Neuronal stem cell (in vitro differentiated cells): ENCODE measurements around the gene STOX2.

Experiments
- DNase-seq: peaks from one replicate; pipeline ENCODE4 v3.0.0-alpha.2; 2013; ENCODE audit warnings: low spot score
- H2AFZ ChIP-seq: one replicate; pipeline ENCODE4 v1.6.1; 2013; ENCODE audit warnings: mild to moderate bottlenecking, low read length, inconsistent platforms
- H2AK5ac ChIP-seq: 2 replicates; pipeline ENCODE4 v1.6.1; 2013; ENCODE audit warnings: low read depth, mild to moderate bottlenecking, inconsistent platforms, low read length, moderate library complexity, mixed read lengths
- H2BK120ac ChIP-seq: 2 replicates; pipeline ENCODE4 v1.6.1; 2013; ENCODE audit warnings: low read depth, mild to moderate bottlenecking, inconsistent platforms, low read length, moderate library complexity, mixed read lengths
- H2BK12ac ChIP-seq: one replicate; pipeline ENCODE4 v1.6.1; 2013; ENCODE audit warnings: low read length, inconsistent platforms
- H2BK15ac ChIP-seq: 2 replicates; pipeline ENCODE4 v1.6.1; 2013; ENCODE audit warnings: mild to moderate bottlenecking, low read length, inconsistent platforms, mixed read lengths
- H2BK5ac ChIP-seq: one replicate; pipeline ENCODE4 v1.6.1; 2013; ENCODE audit warnings: inconsistent platforms, mild to moderate bottlenecking, low read length, moderate library complexity
- H3K14ac ChIP-seq: one replicate; pipeline ENCODE4 v1.6.1; 2013; ENCODE audit warnings: low read length, inconsistent platforms
- H3K18ac ChIP-seq: 2 replicates; pipeline ENCODE4 v1.6.1; 2013; ENCODE audit warnings: low read length, inconsistent platforms
- H3K23ac ChIP-seq: 2 replicates; pipeline ENCODE4 v1.6.1; 2013; ENCODE audit warnings: low read depth, mild to moderate bottlenecking, mixed read lengths, low read length, inconsistent platforms; ENCODE audit not compliant: poor library complexity
- H3K27ac ChIP-seq: replicated peaks from 3 replicates; pipeline ENCODE4 v1.5.1; 2013; ENCODE audit warnings: low read length, inconsistent platforms
- H3K27me3 ChIP-seq, 3 experiments: 2 replicates each; pipeline ENCODE4 v1.6.1; 2013; ENCODE audit warnings: low read length in 3 of 3, mild to moderate bottlenecking in 2 of 3, inconsistent platforms in 1 of 3, low read depth in 1 of 3, mixed read lengths in 1 of 3, moderate library complexity in 1 of 3; ENCODE audit not compliant: control insufficient read depth in 3 of 3, insufficient read depth in 3 of 3
- H3K36me3 ChIP-seq, 2 donors: replicated peaks in 1 of 2; 2 replicates each; pipeline ENCODE4 v1.6.1; 2013; ENCODE audit warnings: low read length in 2 of 2; ENCODE audit not compliant: control insufficient read depth in 2 of 2, insufficient read depth in 2 of 2
- H3K4ac ChIP-seq: 2 replicates; pipeline ENCODE4 v1.6.1; 2013; ENCODE audit warnings: inconsistent platforms, mild to moderate bottlenecking, low read length, moderate library complexity
- H3K4me1 ChIP-seq, 2 donors: 1 replicate in 1 of 2; 2 replicates in 1 of 2; pipeline ENCODE4 v1.6.1; 2013; ENCODE audit warnings: low read length in 2 of 2, low read depth in 1 of 2; ENCODE audit not compliant: control insufficient read depth in 2 of 2, insufficient read depth in 1 of 2
- H3K4me2 ChIP-seq: one replicate; pipeline ENCODE4 v1.6.1; 2013; ENCODE audit warnings: mild to moderate bottlenecking, low read length, inconsistent platforms; ENCODE audit not compliant: insufficient read depth, poor library complexity, severe bottlenecking
- H3K4me3 ChIP-seq, 2 donors: 2 replicates each; pipeline ENCODE4 v1.5.1; 2013; ENCODE audit warnings: low read length in 2 of 2, mild to moderate bottlenecking in 2 of 2, inconsistent platforms in 1 of 2, moderate library complexity in 1 of 2
- H3K79me1 ChIP-seq: one replicate; pipeline ENCODE4 v1.6.1; 2013; ENCODE audit warnings: low read depth, mild to moderate bottlenecking, inconsistent platforms, low read length, moderate library complexity
- H3K9ac ChIP-seq: one replicate; pipeline ENCODE4 v1.6.1; 2013; ENCODE audit warnings: mild to moderate bottlenecking, low read depth, low read length, inconsistent platforms; ENCODE audit not compliant: poor library complexity
- H3K9me3 ChIP-seq, 2 donors: replicated peaks in 1 of 2; 2 replicates each; pipeline versions ENCODE3 to v1.6.1; 2013; ENCODE audit warnings: low read length in 2 of 2, mild to moderate bottlenecking in 2 of 2, inconsistent platforms in 1 of 2, low read depth in 1 of 2, mixed read lengths in 1 of 2, moderate library complexity in 1 of 2; ENCODE audit not compliant: control insufficient read depth in 2 of 2, insufficient read depth in 1 of 2
- H4K8ac ChIP-seq: one replicate; pipeline ENCODE4 v1.6.1; 2013; ENCODE audit warnings: low read depth, mild to moderate bottlenecking, inconsistent platforms, low read length, moderate library complexity
- H4K91ac ChIP-seq: one replicate; pipeline ENCODE4 v1.6.1; 2013; ENCODE audit warnings: low read length, low read depth, mild to moderate bottlenecking, inconsistent platforms; ENCODE audit not compliant: poor library complexity
- WGBS, 2 donors: extraction: QIAGEN DNeasy Blood & Tissue Kit; methylation state at CpG; one replicate each; pipeline ENCODE4 v1.1.7; 2013; ENCODE audit warnings: missing lambda C conversion rate in 2 of 2, mixed read lengths in 1 of 2; ENCODE audit not compliant: insufficient read length in 2 of 2, insufficient replicate concordance in 1 of 2; ENCODE audit errors: extremely low coverage in 2 of 2; 5-methylcytosine and 5-hydroxymethylcytosine counted together

The STOX2 gene

GRCh38 chr4:184022679-184023383 lies 117.7 kb downstream of the STOX2 start:
- H2BK120ac ChIP-seq: no peak overlapping the region
- no peak overlapping the region for H2BK5ac ChIP-seq
- H3K9ac ChIP-seq: no peak overlapping the region
- H3K18ac ChIP-seq: no peak overlapping the region
- H3K4me1 ChIP-seq: peaks cover 0 to 3% of the 10 kb centered on the region in 2 donors
- no peak overlapping the region for H3K27ac ChIP-seq
- no peak overlapping the region for H3K14ac ChIP-seq
- no peaks in the 10 kb centered on the region for H3K27me3 ChIP-seq
- H2AFZ ChIP-seq: no peak overlapping the region
- no peak overlapping the region for H4K8ac ChIP-seq
- H4K91ac ChIP-seq: no peak overlapping the region
- no peak overlapping the region for H3K4me2 ChIP-seq
- no peak for DNase-seq
- no peak overlapping the region for H2BK15ac ChIP-seq
- H3K4ac ChIP-seq: no peak overlapping the region
- no peak overlapping the region for H2AK5ac ChIP-seq
- no peaks in the 10 kb centered on the region for H3K79me1 ChIP-seq
- H3K36me3 ChIP-seq: peaks cover under 1 to 23% of the 10 kb centered on the region in 2 donors
- H2BK12ac ChIP-seq: no peak overlapping the region
- H3K4me3 ChIP-seq: no peak overlapping the region
- H3K23ac ChIP-seq: no peak overlapping the region
- no peaks in the 10 kb centered on the region for H3K9me3 ChIP-seq
- WGBS, 2 donors: no CpG with 5 or more reads among the region's 9 CpGs

GRCh38 chr4:184024637-184025036 lies 119.5 kb downstream of the STOX2 start:
- Histone ChIP-seq H4K91ac (no peak overlapping the region), H3K27ac (no peak overlapping the region), H3K36me3 (peaks cover 0 to 6% of the 10 kb centered on the region in 2 donors), H2BK12ac (no peak overlapping the region), H3K4me1 (peaks cover 0 to 3% of the 10 kb centered on the region in 2 donors), H3K14ac (no peak overlapping the region), H2BK15ac (no peak overlapping the region), H2BK5ac (no peak overlapping the region), H4K8ac (no peak overlapping the region), H2BK120ac (no peak overlapping the region), H3K18ac (no peak overlapping the region), H3K27me3 (no peaks in the 10 kb centered on the region), H3K4me3 (no peak overlapping the region), H3K9me3 (no peaks in the 10 kb centered on the region), H3K9ac (no peak overlapping the region), H3K4ac (no peak overlapping the region), H3K4me2 (no peak overlapping the region), H2AK5ac (no peak overlapping the region), H3K23ac (no peak overlapping the region), H2AFZ (no peak overlapping the region), H3K79me1 (no peaks in the 10 kb centered on the region)
- WGBS, 2 donors: no CpG with 5 or more reads among the region's 4 CpGs
- DNase-seq: no peak

GRCh38 chr4:184028561-184029374 lies 123.7 kb downstream of the STOX2 start:
- DNase-seq: no peak
- Histone ChIP-seq H3K27me3 (no peaks in the 10 kb centered on the region), H3K4me1 (no peaks in the 10 kb centered on the region), H3K4ac (no peak overlapping the region), H2BK12ac (peak overlapping the region; percentile 43), H3K4me3 (no peak overlapping the region), H4K8ac (no peak overlapping the region), H3K27ac (no peak overlapping the region), H2AFZ (no peak overlapping the region), H3K18ac (peak overlapping the region; percentile 41), H4K91ac (no peak overlapping the region), H2AK5ac (no peak overlapping the region), H3K4me2 (no peak overlapping the region), H2BK5ac (no peak overlapping the region), H3K79me1 (no peaks in the 10 kb centered on the region), H2BK120ac (no peak overlapping the region), H3K9ac (peak overlapping the region; percentile 6), H2BK15ac (no peak overlapping the region), H3K9me3 (peaks cover 0 to 4% of the 10 kb centered on the region in 2 donors), H3K36me3 (no peaks in the 10 kb centered on the region), H3K14ac (no peak overlapping the region), H3K23ac (no peak overlapping the region)
- WGBS, 2 donors: no CpG with 5 or more reads among the region's 18 CpGs

- H3K27ac ChIP-seq: no peak overlapping the region
- H3K9me3 ChIP-seq: peaks cover 0 to 4% of the 10 kb centered on the region in 2 donors
- no peak overlapping the region for H3K9ac ChIP-seq
- H3K4ac ChIP-seq: no peak overlapping the region
- H2BK5ac ChIP-seq: no peak overlapping the region
- H3K4me2 ChIP-seq: no peak overlapping the region
- H3K18ac ChIP-seq: no peak overlapping the region
- H2BK15ac ChIP-seq: no peak overlapping the region
- no peak overlapping the region for H3K23ac ChIP-seq
- H3K36me3 ChIP-seq: no peaks in the 10 kb centered on the region
- WGBS, 2 donors: no CpG with 5 or more reads among the region's 11 CpGs
- no peak overlapping the region for H2BK12ac ChIP-seq
- H3K4me1 ChIP-seq: no peaks in the 10 kb centered on the region
- H4K91ac ChIP-seq: no peak overlapping the region
- H2AFZ ChIP-seq: no peak overlapping the region
- no peaks in the 10 kb centered on the region for H3K27me3 ChIP-seq
- no peak overlapping the region for H3K14ac ChIP-seq
- no peak overlapping the region for H2AK5ac ChIP-seq
- H2BK120ac ChIP-seq: no peak overlapping the region
- H4K8ac ChIP-seq: no peak overlapping the region
- no peaks in the 10 kb centered on the region for H3K79me1 ChIP-seq
- H3K4me3 ChIP-seq: no peak overlapping the region
- DNase-seq: no peak
Measured at GRCh38 chr4:184030036-184030435, 124.9 kb downstream of the STOX2 start.
